Aorta (tissue), 5 donors: ENCODE data around the gene ZNF492. TPM values are rescaled to one million over a fixed set of nuclear protein-coding genes. Genes with fewer than 3 reads are reported as not detected.
"Not testable (repeated sequence)": the region's sequence is repeated elsewhere in the genome, so short reads cannot be mapped to it uniquely, and the experiment has no call there.

Source experiments
- ATAC-seq: fragments of 200-7000 bp; cut with Tn5 transposase; one replicate; pipeline ENCODE4 v1.9.1; 2022; ENCODE audit warnings: moderate library complexity; ENCODE audit not compliant: low FRiP score
- DNase-seq, 2 donors: peaks; one replicate each; pipeline ENCODE4 v3.0.0-alpha.2; 2020
- H3K27ac ChIP-seq, 2 donors: one replicate each; pipeline ENCODE4 v1.5.1; 2013; ENCODE audit warnings: low read length in 2 of 2, mild to moderate bottlenecking in 2 of 2, moderate library complexity in 2 of 2, control low read depth in 1 of 2, inconsistent platforms in 1 of 2, low read depth in 1 of 2
- H3K27me3 ChIP-seq, 2 donors: one replicate each; pipeline ENCODE4 v1.6.1; 2013; ENCODE audit warnings: control low read depth in 1 of 2, low read length in 1 of 2, mild to moderate bottlenecking in 1 of 2, moderate library complexity in 1 of 2; ENCODE audit not compliant: insufficient read depth in 2 of 2, control insufficient read depth in 1 of 2
- H3K36me3 ChIP-seq, 2 donors: one replicate each; pipeline ENCODE4 v1.6.1; 2013; ENCODE audit warnings: control low read depth in 1 of 2, low read length in 1 of 2, mild to moderate bottlenecking in 1 of 2; ENCODE audit not compliant: insufficient read depth in 2 of 2, control insufficient read depth in 1 of 2
- H3K4me1 ChIP-seq, 2 donors: one replicate each; pipeline ENCODE4 v1.6.1; 2013; ENCODE audit warnings: low read length in 2 of 2, control low read depth in 1 of 2, mild to moderate bottlenecking in 1 of 2, moderate library complexity in 1 of 2; ENCODE audit not compliant: insufficient read depth in 2 of 2, control insufficient read depth in 1 of 2
- H3K4me3 ChIP-seq, 2 donors: one replicate each; pipeline ENCODE4 v1.5.1; 2013; ENCODE audit warnings: low read length in 2 of 2, control low read depth in 1 of 2, mild to moderate bottlenecking in 1 of 2
- H3K9me3 ChIP-seq: one replicate; pipeline ENCODE4 v1.6.1; 2013; ENCODE audit warnings: mild to moderate bottlenecking, low read length; ENCODE audit not compliant: control insufficient read depth
- WGBS, 2 donors: extraction: QIAGEN DNeasy Blood & Tissue Kit; methylation state at CpG; one replicate each; pipeline ENCODE4 v1.1.7; 2013; 5-methylcytosine and 5-hydroxymethylcytosine counted together
- intact Hi-C, 2 donors: fragments of 100-400 bp; cut with DNase I; formaldehyde crosslinking; loops; one replicate each; pipeline versions ENCODE4 v1.14.2 to v1.15.0; 2022
- polyA plus RNA-seq, 2 donors: library from polyadenylated mRNA; stranded (reverse); fragments of 200-250 nt; gene quantifications; one replicate each; pipeline ENCODE4 v1.2.3, GENCODE V29; 2013
- total RNA-seq, 2 donors: library from RNA; stranded (reverse); fragmentation: NEBNext Ultra II Directional; extraction: Animal tissue kit (Norgen Biotek cat#: 25700); gene quantifications; one replicate each; pipeline ENCODE4 v1.2.1, GENCODE V29; 2021
- donor health status: healthy with polysubstance abuse.
- donor health status: Bipolar disorder and iron deficiency.
- donor health status: DM: no; HTN: no; CAD: no.
- donor health status: DM: no; HTN: no; CAD: no.
- donor health status: DM: yes; HTN: yes; CAD: no.

ZNF492 gene
- total and polyA plus RNA-seq, 4 donors = 0.36 to 0.51 TPM; not detected in 2

GRCh38 chr19:22622901-22623840 lies 11.0 kb upstream of the ZNF492 start:
- peak; percentile 83 for ATAC-seq
- intact Hi-C loops = no loop called here

GRCh38 chr19:22623841-22624221 lies 10.3 kb upstream of the ZNF492 start:
- no peak for DNase-seq
- Histone ChIP-seq H3K36me3 (no peaks in the 10 kb centered on the region), H3K4me3 (peak overlapping the region in 1 of 2 donors; percentile 37), H3K4me1 (no peaks in the 10 kb centered on the region), H3K9me3 (no peaks in the 10 kb centered on the region), H3K27me3 (no peaks in the 10 kb centered on the region), H3K27ac (no peak overlapping the region)
- 36 to 41% methylated on average over 15 to 16 of the region's 16 CpGs for WGBS, 2 donors
- intact Hi-C loops = no loop called here
- no peak for ATAC-seq

More at GRCh38 chr19:22622901-22623840, 11.0 kb upstream of the ZNF492 start:
- Histone ChIP-seq H3K9me3 (no peaks in the 10 kb centered on the region), H3K4me3 (peak overlapping the region; percentile 37 to 54), H3K27ac (no peak overlapping the region), H3K27me3 (no peaks in the 10 kb centered on the region), H3K36me3 (no peaks in the 10 kb centered on the region), H3K4me1 (no peaks in the 10 kb centered on the region)
- DNase-seq = peak; percentile 62 to 85
- WGBS, 2 donors = 3% methylated on average over 52 to 71 of the region's 71 CpGs

- Histone ChIP-seq H3K36me3 (no peaks in the 10 kb centered on the region), H3K27me3 (no peaks in the 10 kb centered on the region), H3K4me1 (no peaks in the 10 kb centered on the region), H3K27ac (no peak overlapping the region), H3K4me3 (no peak overlapping the region), H3K9me3 (no peaks in the 10 kb centered on the region)
- DNase-seq (no peak), ATAC-seq (no peak)
- intact Hi-C loops = no loop called here
- WGBS, 2 donors = 65 to 72% methylated on average over 8 of the region's 8 CpGs
Measured at GRCh38 chr19:22625266-22626035, 8.7 kb upstream of the ZNF492 start.

- intact Hi-C loops = no loop called here
- Histone ChIP-seq H3K36me3 (no peaks in the 10 kb centered on the region), H3K27me3 (no peaks in the 10 kb centered on the region), H3K4me3 (no peak overlapping the region), H3K4me1 (no peaks in the 10 kb centered on the region), H3K27ac (no peak overlapping the region), H3K9me3 (no peaks in the 10 kb centered on the region)
- WGBS, 2 donors = 62 to 84% methylated on average over 1 of the region's 1 CpG
- DNase-seq (no peak), ATAC-seq (no peak)
Measured at GRCh38 chr19:22627526-22627925, 6.6 kb upstream of the ZNF492 start.

- H3K27ac ChIP-seq = no peak overlapping the region
- no peak overlapping the region for H3K4me3 ChIP-seq
- 91 to 95% methylated on average over 6 of the region's 6 CpGs for WGBS, 2 donors
- H3K27me3 ChIP-seq = no peaks in the 10 kb centered on the region
- no peaks in the 10 kb centered on the region for H3K4me1 ChIP-seq
- ATAC-seq (no peak), DNase-seq (no peak)
- H3K36me3 ChIP-seq = no peaks in the 10 kb centered on the region
- intact Hi-C loops = no loop called here
- no peaks in the 10 kb centered on the region for H3K9me3 ChIP-seq
Measured at GRCh38 chr19:22628401-22628800, 5.7 kb upstream of the ZNF492 start.

- ATAC-seq = peak; percentile 28
- Histone ChIP-seq H3K36me3 (no peaks in the 10 kb centered on the region), H3K27ac (no peak overlapping the region), H3K9me3 (no peaks in the 10 kb centered on the region), H3K4me3 (peak overlapping the region in 1 of 2 donors; percentile 25), H3K27me3 (no peaks in the 10 kb centered on the region), H3K4me1 (no peaks in the 10 kb centered on the region)
- DNase-seq = no peak
- intact Hi-C loops = no loop called here
- WGBS, 2 donors = 0% methylated on average over 15 to 24 of the region's 24 CpGs
Measured at GRCh38 chr19:22634450-22634827, 315 bp downstream of the ZNF492 start.

GRCh38 chr19:22685493-22685892 lies 51.4 kb downstream of the ZNF492 start:
- H3K27me3 ChIP-seq, DNase-seq, intact Hi-C loops, H3K36me3 ChIP-seq, H3K9me3 ChIP-seq, H3K4me3 ChIP-seq, H3K4me1 ChIP-seq, ATAC-seq, H3K27ac ChIP-seq: not testable (repeated sequence)
- 75 to 86% methylated on average over 2 of the region's 2 CpGs for WGBS, 2 donors

GRCh38 chr19:22702661-22703060 lies 68.5 kb downstream of the ZNF492 start:
- H3K27ac ChIP-seq, DNase-seq, H3K36me3 ChIP-seq, H3K9me3 ChIP-seq, H3K4me3 ChIP-seq, H3K27me3 ChIP-seq, intact Hi-C loops, ATAC-seq, H3K4me1 ChIP-seq: not testable (repeated sequence)
- 90% methylated on average over 8 to 22 of the region's 22 CpGs for WGBS, 2 donors
